Neural progenitor cell (in vitro differentiated cells): Measurements from ENCODE around the gene ARHGEF12.

Experiments used
- CTCF ChIP-seq: fragments of 200-600 bp; sonication (generic); IDR thresholded peaks from 2 replicates; pipeline ENCODE4 v1.5.1; 2017; ENCODE audit warnings: antibody characterized with exemption, mild to moderate bottlenecking
- EZH2 ChIP-seq: fragments of 200-600 bp; sonication (generic); IDR thresholded peaks from 2 replicates; pipeline ENCODE4 v1.6.1; 2017; ENCODE audit warnings: antibody characterized with exemption, mild to moderate bottlenecking, moderate library complexity
- EZH2phosphoT487 ChIP-seq: fragments of 200-600 bp; sonication (generic); IDR thresholded peaks from 2 replicates; pipeline ENCODE4 v1.6.1; 2017; ENCODE audit warnings: antibody characterized with exemption

GRCh38 chr11:120471131-120471530 is 134.9 kb downstream of the ARHGEF12 start:
- TF ChIP-seq CTCF, result no peak
- no peak for TF ChIP-seq EZH2
- TF ChIP-seq EZH2phosphoT487, result no peak
